ENCODE measurements around the gene SLC45A1. TPM values are rescaled to one million over a fixed set of nuclear protein-coding genes. Genes with fewer than 3 reads are reported as not detected.

Gene SLC45A1
- polyA plus RNA-seq, 3 donors: 0.21 TPM; not detected in 2

DNA sequence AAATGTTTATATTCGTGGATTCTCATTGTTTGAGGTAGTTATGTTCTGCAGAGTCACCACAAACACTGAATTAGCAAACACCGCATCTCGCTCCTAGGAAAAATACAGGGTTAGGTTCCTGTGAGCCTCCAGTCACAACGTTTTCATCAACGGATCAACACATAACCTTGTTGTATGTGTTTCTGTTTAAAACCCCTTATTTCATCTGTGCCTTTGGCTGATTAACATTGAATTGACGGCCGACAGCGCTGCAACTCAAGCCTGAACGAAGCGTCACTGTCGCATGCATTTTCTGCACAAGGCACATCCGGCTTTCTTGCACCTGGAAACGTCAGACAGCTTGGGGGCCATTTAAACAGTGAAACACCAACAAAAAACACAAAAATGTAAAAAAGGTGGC lies 8.4 kb downstream of the SLC45A1 start:
- Histone ChIP-seq H3K4me2 (replicated peaks; ENCODE audit: extremely low read depth, low read length, poor library complexity, severe bottlenecking) (no peak overlapping the region), H3K9ac (ENCODE audit: insufficient read depth, low read length, poor library complexity, severe bottlenecking) (no peak overlapping the region), H4K20me1 (ENCODE audit: insufficient read depth, low read length) (no peaks in the 10 kb centered on the region), H3K4me3 (replicated peaks in 1 of 3; ENCODE audit: low read depth in 2 of 3, low read length in 3 of 3) (no peak overlapping the region), H3K36me3 (replicated peaks in 1 of 2; ENCODE audit: control insufficient read depth in 1 of 2, insufficient read depth in 2 of 2, low read length in 2 of 2) (no peaks in the 10 kb centered on the region), H3K79me2 (ENCODE audit: insufficient read depth, low read length) (no peaks in the 10 kb centered on the region), H3K9me3 (replicated peaks in 1 of 2; ENCODE audit: control insufficient read depth in 1 of 2, insufficient read depth in 1 of 2, low read length in 2 of 2) (no peaks in the 10 kb centered on the region), H3K4me1 (ENCODE audit: control insufficient read depth in 1 of 2, insufficient read depth in 2 of 2, low read length in 2 of 2) (no peaks in the 10 kb centered on the region), H2AFZ (ENCODE audit: insufficient read depth, low read depth, low read length, poor library complexity, severe bottlenecking) (no peak overlapping the region), H3K27me3 (ENCODE audit: control insufficient read depth in 2 of 2, insufficient read depth in 2 of 2, low read length in 2 of 2) (no peaks in the 10 kb centered on the region), H3K27ac (ENCODE audit: low read depth in 1 of 2, low read length in 2 of 2) (no peak overlapping the region)
- H3K36me3 Mint-ChIP-seq: no peaks in the 10 kb centered on the region
- intact Hi-C loops (cut with micrococcal nuclease): no loop called here
- peaks cover 0 to 2% (median 0%) of the 10 kb centered on the region in 7 donors for H3K9me3 Mint-ChIP-seq
- H3K27me3 Mint-ChIP-seq (ENCODE audit: low read depth in 3 of 3): peaks cover 2 to 13% (median 9%) of the 10 kb centered on the region in 3 donors
- TF ChIP-seq, protein P1, sequence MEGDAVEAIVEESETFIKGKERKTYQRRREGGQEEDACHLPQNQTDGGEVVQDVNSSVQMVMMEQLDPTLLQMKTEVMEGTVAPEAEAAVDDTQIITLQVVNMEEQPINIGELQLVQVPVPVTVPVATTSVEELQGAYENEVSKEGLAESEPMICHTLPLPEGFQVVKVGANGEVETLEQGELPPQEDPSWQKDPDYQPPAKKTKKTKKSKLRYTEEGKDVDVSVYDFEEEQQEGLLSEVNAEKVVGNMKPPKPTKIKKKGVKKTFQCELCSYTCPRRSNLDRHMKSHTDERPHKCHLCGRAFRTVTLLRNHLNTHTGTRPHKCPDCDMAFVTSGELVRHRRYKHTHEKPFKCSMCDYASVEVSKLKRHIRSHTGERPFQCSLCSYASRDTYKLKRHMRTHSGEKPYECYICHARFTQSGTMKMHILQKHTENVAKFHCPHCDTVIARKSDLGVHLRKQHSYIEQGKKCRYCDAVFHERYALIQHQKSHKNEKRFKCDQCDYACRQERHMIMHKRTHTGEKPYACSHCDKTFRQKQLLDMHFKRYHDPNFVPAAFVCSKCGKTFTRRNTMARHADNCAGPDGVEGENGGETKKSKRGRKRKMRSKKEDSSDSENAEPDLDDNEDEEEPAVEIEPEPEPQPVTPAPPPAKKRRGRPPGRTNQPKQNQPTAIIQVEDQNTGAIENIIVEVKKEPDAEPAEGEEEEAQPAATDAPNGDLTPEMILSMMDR (IDR thresholded peaks at IDR 0.05): no peak
- DNase-seq: no peak
- H3K4me1 Mint-ChIP-seq: no peaks in the 10 kb centered on the region
- 100% methylated on average over 3 of the region's 13 CpGs for WGBS (ENCODE audit: insufficient coverage)
- peak overlapping the region in 1 of 7 donors; percentile 35 for H3K27ac Mint-ChIP-seq
- no peak overlapping the region for H3K4me3 Mint-ChIP-seq

DNA sequence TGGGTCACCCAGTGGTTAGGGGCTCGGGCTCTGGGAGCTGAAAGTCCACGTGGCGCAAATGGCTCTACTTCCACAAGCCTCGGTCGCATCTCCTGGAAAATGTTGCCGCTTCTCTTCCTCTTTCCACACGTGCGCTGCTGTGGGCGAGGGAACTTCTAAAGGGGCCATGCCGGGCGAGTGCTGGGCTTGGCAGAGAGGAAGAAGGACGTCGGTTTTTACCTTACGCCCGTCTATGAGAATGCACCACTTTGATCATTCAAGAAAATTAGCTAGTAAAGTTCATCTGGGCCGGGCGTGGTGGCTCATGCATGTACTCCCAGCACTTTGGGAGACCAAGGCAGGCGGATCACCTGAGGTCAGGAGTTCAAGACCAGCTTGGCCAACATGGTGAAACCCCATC lies 10.4 kb downstream of the SLC45A1 start:
- Histone ChIP-seq H2AFZ (ENCODE audit: insufficient read depth, low read depth, low read length, poor library complexity, severe bottlenecking) (no peak overlapping the region), H3K36me3 (replicated peaks in 1 of 2; ENCODE audit: control insufficient read depth in 1 of 2, insufficient read depth in 2 of 2, low read length in 2 of 2) (no peaks in the 10 kb centered on the region), H3K4me1 (ENCODE audit: control insufficient read depth in 1 of 2, insufficient read depth in 2 of 2, low read length in 2 of 2) (no peaks in the 10 kb centered on the region), H3K9ac (ENCODE audit: insufficient read depth, low read length, poor library complexity, severe bottlenecking) (no peak overlapping the region), H3K9me3 (replicated peaks in 1 of 2; ENCODE audit: control insufficient read depth in 1 of 2, insufficient read depth in 1 of 2, low read length in 2 of 2) (no peaks in the 10 kb centered on the region), H4K20me1 (ENCODE audit: insufficient read depth, low read length) (no peaks in the 10 kb centered on the region), H3K27me3 (ENCODE audit: control insufficient read depth in 2 of 2, insufficient read depth in 2 of 2, low read length in 2 of 2) (no peaks in the 10 kb centered on the region), H3K27ac (ENCODE audit: low read depth in 1 of 2, low read length in 2 of 2) (no peak overlapping the region), H3K4me2 (replicated peaks; ENCODE audit: extremely low read depth, low read length, poor library complexity, severe bottlenecking) (no peak overlapping the region), H3K4me3 (replicated peaks in 1 of 3; ENCODE audit: low read depth in 2 of 3, low read length in 3 of 3) (no peak overlapping the region), H3K79me2 (ENCODE audit: insufficient read depth, low read length) (no peaks in the 10 kb centered on the region)
- Mint-ChIP-seq H3K27ac (no peak overlapping the region), H3K4me1 (no peaks in the 10 kb centered on the region), H3K4me3 (no peak overlapping the region), H3K36me3 (no peaks in the 10 kb centered on the region), H3K27me3 (ENCODE audit: low read depth in 3 of 3) (peaks cover 1 to 12% (median 5%) of the 10 kb centered on the region in 3 donors), H3K9me3 (peaks cover 0 to 2% (median 0%) of the 10 kb centered on the region in 7 donors)
- 77% methylated on average over 14 of the region's 18 CpGs for WGBS (ENCODE audit: insufficient coverage)
- TF ChIP-seq, protein P1 (IDR thresholded peaks at IDR 0.05): no peak
- intact Hi-C loops (cut with micrococcal nuclease): no loop called here
- DNase-seq: no peak
